Hindlimb muscle (tissue), 1 donor: Measurements from ENCODE around the gene GATA1. TPM values are rescaled to one million over a fixed set of nuclear protein-coding genes. Genes with fewer than 3 reads are reported as not detected.

Experiments
- polyA plus RNA-seq: library from polyadenylated mRNA; unstranded; fragments of 120-200 nt; gene quantifications from one replicate; pipeline ENCODE4 v1.2.1, GENCODE V29; 2013; ENCODE audit not compliant: insufficient read length

GATA1 gene
- polyA plus RNA-seq, 1 donor: 0.72 TPM

Other genes with a start within 250 kb of the GATA1 start
- 8.1 TPM for gene TBC1D25, start 246.9 kb upstream of the GATA1 start, polyA plus RNA-seq
- gene RBM3, start 212.1 kb upstream of the GATA1 start, polyA plus RNA-seq: 300 TPM
- 108 TPM for gene WDR13, start 189.1 kb upstream of the GATA1 start, polyA plus RNA-seq
- gene WAS, start 102.8 kb upstream of the GATA1 start, polyA plus RNA-seq: 4.2 TPM
- gene SUV39H1, start 89.9 kb upstream of the GATA1 start, polyA plus RNA-seq: 4.6 TPM
- gene GLOD5, start 24.8 kb upstream of the GATA1 start, polyA plus RNA-seq: not detected
- gene HDAC6, start 15.5 kb downstream of the GATA1 start, polyA plus RNA-seq: 101 TPM
- not detected for gene ERAS, start 39.9 kb downstream of the GATA1 start, polyA plus RNA-seq
- not detected for gene PCSK1N, start 49.0 kb downstream of the GATA1 start, polyA plus RNA-seq
- 38.2 TPM for gene TIMM17B, start 111.2 kb downstream of the GATA1 start, polyA plus RNA-seq
- gene PQBP1, start 111.3 kb downstream of the GATA1 start, polyA plus RNA-seq: 69.1 TPM
- 16.4 TPM for gene SLC35A2, start 125.1 kb downstream of the GATA1 start, polyA plus RNA-seq
- gene PIM2, start 132.4 kb downstream of the GATA1 start, polyA plus RNA-seq: 2.1 TPM
- 41.6 TPM for gene OTUD5, start 171.0 kb downstream of the GATA1 start, polyA plus RNA-seq
- 1.4 TPM for gene KCND1, start 185.3 kb downstream of the GATA1 start, polyA plus RNA-seq
- gene GRIPAP1, start 215.7 kb downstream of the GATA1 start, polyA plus RNA-seq: 22.0 TPM